NCI-H146 treated with DMSO at 0.1 percent for 48 hours (cell line): Measurements from ENCODE around the gene DARS2.
"Not testable (repeated sequence)": the region's sequence is repeated elsewhere in the genome, so short reads cannot be mapped to it uniquely, and the experiment has no call there.

ENCODE experiments used
- DNase-seq: peaks from one replicate; lab custom pipeline; 2025; ENCODE audit not compliant: unreplicated experiment; lab: John Stamatoyannopoulos, UW

The DARS2 gene

DNA sequence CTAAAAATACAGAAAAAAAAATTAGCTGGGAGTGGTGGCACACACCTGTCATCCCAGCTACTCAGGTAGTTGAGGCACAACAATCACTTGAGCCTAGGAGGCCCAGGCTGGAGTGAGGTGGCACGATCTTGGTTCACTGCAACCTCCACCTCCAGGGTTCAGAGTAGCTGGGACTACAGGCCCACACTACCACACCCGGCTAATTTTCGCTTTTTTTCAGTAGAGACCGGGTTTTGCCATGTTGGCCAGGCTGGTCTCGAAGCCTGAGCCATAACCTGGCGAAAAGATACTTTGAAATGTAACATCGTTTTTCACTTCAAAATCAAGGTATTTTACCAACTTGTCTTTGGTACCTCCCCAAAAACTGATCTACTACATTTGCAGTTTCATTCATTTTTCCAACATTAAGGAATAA lies 37.3 kb downstream of the DARS2 start:
- no peak for DNase-seq

DNA sequence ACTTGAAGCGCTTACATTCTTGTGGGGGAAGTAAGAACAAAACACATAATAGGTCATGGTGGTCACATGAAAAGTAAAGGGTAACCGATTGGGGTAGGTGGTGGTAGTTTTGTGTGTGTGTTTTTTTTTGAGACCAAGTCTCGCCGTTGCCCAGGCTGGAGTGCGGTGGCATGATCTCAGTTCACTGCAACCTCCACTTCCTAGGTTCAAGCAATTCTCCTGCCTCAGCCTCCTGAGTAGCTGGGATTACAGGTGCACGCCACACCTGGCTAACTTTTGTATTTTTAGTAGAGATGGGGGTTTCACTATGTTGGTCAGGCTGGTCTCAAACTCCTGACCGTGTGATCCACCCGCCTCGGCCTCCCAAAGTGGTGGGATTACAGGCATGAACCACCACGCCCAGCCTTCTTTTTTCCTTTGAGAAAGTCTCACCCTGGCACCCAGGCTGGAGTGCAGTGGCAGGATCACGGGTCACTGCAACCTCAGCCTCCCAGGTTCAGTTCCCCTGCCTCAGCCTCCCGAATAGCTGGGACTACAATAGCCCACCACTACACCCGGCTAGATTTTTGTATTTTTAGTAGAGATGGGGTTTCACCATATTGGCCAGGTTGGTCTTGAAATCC lies 37.8 kb downstream of the DARS2 start:
- not testable (repeated sequence) for DNase-seq

DNA sequence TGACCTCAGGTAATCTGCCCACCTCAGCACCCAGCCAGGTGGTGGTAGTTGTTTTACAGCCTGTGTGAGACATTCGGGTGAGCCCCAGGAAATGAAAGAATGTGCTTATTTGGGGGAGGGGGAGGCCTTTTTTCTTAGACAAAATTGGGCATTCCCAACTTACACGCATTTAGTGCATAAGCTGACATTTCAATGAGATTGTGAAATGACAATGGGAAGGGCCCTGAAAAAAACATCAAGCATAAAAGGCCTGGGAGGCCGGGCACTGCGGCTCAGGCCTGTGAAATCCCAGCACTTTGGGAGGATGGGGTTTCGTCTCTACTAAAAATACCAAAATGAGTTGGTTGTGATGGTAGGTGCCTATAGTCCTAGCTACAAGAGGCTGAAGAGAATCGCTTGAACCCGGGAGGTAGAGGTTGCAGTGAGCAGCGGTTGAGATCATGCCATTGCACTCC lies 38.3 kb downstream of the DARS2 start:
- DNase-seq: no peak

DNA sequence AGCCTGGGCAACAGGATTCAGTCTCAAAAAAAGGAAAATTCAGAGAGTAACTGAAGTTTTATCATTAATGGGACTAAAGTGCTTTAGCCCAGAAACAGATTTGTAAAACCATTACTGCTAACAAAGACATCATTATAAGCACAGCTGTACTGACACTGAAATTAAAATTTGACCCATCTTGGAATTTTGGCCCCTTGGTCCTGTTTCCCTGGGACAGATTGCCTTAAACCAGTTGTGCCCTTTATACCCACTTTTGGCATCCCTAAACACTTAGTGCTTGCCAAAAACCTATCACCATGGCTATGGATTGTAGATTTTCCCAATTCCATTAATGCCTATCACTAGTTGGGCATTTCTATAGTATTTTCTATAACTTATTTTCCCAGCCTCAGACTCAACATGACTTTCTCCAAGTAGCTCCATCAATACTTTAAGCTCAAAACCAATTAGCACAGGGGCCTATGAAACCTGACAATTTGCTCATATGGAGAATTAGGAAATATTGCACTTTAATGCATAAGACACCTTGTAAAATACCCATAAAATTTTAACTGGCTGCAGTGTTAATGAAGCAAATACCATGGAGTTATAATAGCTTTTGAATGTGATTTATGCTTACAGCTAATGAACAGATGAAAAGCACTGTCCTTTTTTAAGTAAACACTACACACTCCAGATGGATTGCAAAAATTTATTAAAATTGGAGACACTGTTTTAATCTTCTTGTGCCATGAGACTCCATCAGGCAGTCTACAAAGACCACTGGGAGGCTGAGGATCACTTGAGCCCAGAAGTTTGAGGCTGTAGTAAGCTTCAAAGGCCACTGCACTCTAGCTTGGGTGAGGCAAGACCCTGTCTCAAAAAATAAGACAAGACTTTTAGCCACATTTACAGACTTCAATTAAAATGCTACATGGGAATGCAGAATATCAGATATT lies 39.0 kb downstream of the DARS2 start:
- no peak for DNase-seq

DNA sequence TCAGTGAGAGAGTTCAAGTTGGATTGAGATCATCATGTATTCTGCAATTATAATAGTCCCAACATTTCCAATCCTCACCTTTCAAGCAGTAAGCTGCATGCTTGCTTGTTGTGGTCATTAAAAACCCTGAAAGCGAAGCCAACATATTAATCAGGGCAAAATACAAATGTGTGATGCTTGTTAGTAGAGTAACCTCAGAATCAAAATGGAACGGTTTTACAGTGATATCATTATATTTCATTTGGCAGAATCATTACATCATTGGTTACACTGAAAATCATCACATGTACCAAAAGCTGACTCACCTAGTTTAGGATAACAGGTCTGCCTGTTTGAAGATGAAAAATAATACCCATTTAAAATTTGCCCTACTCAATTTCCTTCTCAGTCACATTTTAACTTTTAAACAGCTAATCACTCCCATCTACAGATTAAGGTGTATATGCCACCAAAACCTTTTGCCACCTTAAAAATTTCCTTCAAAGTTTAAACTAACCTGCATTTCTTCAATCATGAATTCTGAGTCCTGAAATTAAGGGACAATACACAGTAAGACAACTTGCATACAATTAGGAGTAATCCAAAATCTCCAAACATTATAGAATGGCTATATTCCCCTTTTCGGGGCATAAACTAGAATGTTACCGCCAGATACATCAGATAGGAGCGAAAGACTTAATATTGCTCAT lies 39.9 kb downstream of the DARS2 start:
- no peak for DNase-seq

DNA sequence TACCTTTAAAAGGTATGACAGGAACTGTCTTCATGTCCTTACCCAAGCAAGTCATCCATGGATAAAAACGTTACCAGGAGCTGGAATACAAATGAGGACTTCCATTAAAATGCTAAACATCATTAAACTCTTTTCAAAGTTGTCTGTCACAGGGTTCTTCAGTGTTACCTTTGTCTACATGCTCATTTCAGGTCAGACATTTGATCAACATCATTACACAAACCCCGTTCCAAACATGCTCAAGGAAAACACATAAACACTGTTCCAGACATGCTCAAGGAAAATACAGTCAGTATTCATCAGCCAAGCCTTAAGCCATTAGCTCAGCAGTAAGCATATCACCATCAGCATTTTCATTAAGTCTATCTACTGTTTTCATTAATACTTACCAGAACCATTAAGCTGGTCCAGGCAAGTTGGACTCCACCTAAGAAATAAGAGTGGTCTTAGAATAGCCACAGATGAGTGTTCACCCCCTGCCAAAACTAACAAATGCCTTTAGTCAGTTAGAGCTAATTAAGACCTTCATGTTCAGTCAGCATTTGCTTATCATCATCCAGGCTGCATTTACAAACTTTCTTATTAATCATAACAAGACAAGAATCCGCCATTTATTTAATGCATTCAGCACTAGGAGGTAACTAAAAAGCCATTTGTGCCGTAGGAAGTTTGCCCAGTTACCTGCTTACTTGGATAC lies 41.1 kb downstream of the DARS2 start:
- no peak for DNase-seq

DNA sequence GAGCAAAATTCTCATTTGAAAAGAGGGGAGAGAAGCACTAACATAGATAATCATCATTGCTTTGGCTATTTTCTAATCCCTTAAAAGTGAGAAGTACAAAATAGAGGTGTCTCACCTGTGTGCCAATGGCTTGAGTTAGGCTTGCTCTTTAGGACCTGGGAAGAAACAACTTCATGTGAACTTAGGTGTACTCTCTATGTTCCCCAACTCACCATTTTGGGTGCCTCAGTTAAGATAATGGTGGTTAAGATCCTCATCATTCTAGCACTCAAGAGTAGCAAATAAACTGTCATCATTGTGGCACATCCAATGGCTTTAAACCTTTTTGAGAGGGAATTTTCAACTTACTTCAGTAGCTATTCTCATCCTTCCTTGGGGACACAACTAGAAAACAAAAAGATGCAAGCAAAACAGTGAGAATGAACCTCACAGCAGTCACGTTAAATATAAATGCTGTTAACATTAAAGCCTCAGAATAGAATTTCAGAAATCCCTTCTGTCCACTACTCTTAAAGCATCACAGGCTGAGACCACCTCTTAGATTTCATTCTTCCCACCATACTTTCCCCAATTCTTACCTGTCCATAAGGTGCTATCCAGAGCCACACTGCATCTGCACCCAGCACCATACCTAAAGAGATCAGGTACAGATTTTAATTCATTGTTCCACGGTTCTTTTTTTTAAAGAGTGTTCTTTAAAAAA lies 42.1 kb downstream of the DARS2 start:
- DNase-seq: no peak

DNA sequence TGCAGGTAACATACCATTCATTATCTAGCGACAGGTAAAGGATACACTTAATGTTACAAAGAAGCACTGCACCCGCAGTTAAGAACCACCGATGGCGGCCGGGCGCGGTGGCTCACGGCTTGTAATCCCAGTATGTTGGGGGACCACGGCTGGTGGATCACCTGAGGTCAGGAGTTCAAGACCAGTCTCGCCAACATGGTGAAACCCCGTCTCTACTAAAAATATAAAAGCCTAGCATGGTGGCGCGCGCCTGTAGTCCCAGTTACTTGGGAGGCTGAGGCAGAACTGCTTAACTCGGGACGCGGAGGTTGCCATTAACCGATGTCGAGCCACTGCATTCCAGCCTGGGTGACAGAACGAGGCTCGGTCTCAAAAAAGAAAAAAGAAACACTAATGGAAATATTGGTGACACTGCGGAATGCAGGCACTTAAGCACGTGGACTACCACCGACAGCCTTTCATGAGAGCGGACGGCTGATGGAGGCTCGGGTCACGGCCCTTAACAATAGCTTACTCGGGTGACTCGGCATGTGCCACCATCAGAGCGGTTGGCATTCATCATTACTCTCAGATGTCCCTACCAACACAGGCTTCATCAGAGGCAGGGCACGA lies 42.8 kb downstream of the DARS2 start:
- DNase-seq: peak; percentile 45

DNA sequence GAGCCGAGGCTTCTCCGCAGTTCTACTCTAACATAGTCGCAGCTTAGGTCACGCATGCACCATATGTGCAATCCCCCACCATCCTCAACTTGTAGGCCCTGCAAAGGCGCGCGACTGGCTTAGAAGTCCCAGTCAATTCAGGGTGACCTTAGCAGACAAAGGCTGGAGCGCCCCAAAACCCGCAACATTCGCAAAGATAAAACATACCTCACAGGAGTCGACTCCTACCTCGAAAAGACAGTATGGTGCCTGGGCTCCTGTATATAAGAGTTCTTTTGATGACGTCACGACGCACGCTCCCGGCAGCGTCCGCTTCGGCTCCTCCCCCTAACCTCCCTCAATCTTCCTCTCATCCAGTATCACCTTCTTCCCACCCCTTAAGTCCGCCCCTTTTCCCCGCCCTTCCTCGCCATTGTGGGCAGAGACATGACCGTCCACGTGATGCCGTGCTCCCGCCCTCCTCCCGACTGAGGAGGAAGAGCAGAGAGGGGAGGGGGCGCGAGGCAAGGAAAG lies 43.3 kb downstream of the DARS2 start, which contains the start of gene GAS5:
Gene GAS5 (minus strand): TSS at position 237 of the 513 bp plus-strand sequence.
- peak; percentile 99 for DNase-seq

DNA sequence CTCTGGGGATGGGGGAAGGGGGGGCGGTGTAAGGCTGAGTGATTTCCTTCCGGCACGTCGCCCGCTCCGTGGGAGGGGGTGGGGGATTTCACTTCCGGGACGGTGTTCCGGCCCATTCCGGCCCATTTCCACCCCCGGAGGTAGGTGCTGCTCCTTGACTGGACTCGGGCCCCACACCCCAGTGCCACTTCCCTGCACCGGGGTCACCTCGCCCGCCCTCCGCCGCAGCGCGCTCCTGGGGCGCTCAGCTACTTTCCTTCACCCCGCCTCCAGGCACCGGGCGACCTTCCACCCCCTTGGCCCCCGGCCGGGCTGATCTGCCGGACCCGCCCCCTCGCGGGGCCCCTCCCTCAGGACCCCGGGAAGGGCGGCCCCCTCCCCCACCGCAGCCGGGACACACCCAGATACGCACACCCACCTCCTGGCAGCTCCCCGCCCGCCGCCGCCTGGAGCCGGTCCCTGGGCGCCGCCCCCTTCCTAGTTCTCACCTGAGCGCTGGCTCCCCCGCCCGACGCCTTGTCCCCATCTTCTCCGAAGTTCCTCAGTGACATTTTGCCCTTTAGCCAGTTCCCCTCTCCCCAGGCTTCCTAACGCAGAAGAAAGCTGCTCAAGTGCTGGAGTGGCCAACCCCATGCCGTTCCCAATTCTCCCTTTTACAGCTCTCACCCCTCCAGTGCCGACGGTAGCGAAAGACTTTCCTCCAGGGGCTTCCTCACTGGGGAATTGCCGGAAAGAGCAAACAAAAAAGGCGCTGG lies 44.0 kb downstream of the DARS2 start, which contains the start of gene ZBTB37:
Gene ZBTB37 (plus strand): TSS at position 115 of the 755 bp plus-strand sequence. CDS start 1,846 bp downstream, outside the sequence.
- DNase-seq: peak; percentile 86

DNA sequence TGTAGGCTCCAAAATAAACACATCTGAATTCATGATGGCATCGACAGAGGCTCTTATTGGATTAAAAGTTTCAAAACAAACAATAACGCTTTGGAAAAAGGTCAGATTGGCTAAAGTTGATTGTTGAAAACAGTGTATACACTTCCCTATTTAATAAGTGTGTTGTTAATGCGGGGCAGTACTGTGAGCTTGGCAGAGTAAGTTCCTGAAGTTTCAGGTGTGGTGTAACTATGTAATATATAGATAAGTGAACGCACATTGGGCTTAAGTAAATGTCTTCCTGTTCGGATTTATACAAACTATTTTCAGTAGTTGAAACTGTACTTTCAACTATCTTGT lies 44.5 kb downstream of the DARS2 start:
- peak; percentile 47 for DNase-seq

DNA sequence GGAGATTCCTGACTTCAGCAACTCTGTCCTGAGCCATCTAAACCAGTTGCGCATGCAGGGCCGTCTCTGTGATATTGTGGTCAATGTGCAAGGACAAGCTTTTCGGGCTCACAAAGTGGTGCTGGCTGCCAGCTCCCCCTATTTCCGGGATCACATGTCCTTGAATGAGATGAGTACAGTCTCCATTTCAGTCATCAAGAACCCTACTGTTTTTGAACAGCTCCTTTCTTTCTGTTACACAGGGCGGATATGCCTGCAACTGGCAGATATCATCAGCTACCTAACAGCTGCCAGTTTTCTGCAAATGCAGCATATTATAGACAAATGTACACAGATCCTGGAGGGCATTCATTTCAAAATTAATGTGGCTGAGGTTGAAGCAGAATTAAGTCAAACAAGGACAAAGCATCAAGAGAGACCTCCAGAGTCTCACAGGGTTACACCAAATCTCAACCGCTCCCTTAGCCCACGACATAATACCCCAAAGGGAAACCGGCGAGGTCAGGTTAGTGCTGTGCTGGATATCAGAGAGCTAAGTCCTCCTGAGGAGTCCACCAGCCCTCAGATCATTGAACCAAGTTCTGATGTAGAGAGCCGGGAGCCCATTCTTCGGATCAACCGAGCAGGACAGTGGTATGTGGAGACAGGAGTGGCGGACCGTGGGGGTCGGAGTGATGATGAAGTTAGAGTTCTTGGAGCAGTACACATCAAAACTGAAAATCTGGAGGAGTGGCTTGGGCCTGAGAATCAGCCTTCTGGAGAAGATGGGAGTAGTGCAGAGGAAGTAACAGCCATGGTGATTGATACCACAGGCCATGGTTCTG lies 46.0 kb downstream of the DARS2 start:
- no peak for DNase-seq

DNA sequence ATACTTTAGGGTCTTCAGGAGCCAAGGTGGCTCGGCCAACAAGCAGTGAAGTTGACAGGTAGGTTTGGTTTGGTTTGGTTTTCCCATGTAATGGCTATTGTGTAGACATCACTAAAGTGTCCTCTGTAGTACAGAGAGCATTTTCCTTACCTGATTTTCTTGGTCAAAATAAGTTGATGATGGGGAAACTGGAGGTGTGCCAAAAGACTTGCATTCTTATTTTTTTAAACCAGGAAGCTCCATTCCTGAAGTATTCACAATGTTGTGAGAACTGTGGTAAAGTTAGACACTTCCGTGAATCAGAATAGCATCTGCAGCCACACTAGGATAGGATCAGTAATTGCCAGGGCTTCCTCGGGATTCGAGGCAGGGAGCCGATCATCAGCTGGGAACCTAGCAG lies 46.6 kb downstream of the DARS2 start:
- DNase-seq: no peak

DNA sequence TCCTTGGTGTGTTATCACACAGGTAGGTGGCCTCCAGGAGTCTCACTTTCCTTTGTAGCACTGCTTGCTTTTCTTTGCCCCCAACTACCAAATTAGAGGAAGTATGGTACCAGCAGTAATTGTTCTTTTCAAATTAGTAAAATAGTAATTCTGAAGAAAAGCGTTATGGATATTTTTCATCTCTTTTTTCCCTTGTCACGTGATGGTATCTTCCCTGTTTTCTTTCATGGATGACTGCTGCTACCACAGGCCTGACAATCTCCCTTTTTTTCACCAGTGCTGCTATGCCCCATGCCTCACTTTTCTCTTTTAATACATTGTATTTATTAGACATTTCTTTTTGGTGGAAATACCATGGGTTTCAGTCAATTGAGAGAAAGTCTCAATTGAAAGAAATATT lies 47.0 kb downstream of the DARS2 start:
- DNase-seq: no peak

DNA sequence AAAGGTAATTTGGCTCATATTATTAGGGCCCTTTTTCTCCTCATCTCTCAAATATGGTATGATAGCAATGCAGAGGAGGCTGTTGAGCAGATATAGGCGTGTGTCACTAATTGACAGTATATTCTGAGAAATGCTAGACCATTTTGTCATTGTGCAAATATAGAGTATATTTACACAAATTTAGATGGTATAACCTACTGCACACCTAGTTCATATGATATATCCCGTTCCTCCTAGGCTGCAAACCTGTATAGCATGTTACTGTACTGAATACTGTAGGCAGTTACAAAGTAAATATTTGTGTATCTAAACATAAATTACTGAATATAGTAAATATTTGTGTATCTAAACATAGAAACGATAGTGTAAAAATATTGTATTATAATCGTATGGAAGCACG lies 52.3 kb downstream of the DARS2 start:
- DNase-seq: no peak

DNA sequence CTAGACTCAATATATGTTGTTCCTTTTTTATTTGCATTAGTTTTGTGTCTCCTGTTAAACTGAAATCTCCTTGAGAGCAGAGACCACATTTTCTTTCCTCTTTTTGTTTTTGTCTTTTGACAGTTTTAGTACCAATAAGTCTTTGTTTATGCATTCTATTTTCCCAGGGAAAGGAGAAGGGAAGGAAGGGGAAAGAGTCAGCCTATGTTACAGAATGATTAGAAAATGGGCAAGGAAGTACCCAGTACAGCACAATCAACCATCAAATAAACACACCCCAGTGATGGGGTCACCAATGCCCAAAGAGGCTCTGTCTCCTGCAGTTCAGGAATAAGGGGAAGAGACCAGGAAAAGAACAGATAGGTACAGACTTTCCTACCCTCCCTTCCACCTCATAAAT lies 53.8 kb downstream of the DARS2 start:
- no peak for DNase-seq

DNA sequence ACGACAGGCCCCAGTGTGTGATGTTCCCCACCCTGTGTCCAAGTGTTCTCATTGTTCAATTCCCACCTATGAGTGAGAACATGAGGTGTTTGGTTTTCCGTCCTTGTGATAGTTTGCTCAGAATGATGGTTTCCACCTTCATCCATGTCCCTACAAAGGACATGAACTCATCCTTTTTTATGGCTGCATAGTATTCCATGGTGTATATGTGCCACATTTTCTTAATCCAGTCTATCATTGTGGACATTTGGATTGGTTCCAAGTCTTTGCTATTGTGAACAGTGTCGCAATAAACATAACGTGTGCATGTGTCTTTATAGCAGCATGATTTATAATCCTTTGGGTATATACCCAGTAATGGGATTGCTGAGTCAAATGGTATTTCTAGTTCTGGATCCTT lies 56.6 kb downstream of the DARS2 start:
- not testable (repeated sequence) for DNase-seq

DNA sequence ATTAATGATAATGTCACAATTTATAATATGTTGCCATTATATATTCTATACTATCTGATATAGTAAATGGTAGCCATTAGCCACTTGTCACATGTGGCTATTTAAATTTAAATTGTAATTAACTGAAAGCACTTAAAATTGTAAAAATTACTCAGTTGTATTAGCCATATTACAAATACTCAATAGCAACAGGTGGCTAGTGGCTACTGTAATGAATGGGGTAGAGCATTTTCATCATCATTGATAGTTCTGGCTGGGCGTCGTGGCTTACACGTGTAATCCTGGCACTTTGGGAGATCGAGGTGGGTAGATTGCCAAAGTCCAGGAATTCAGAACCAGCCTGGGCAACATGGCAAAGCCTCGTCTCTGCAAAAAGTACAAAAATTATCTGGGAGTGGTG lies 60.2 kb downstream of the DARS2 start:
- no peak for DNase-seq
